Activated CD8-positive, alpha-beta memory T cell treated with anti-CD3 and anti-CD28 coated beads for 48 hours (primary cell): ENCODE data around the gene PPID.
"Not testable (repeated sequence)": the region's sequence is repeated elsewhere in the genome, so short reads cannot be mapped to it uniquely, and the experiment has no call there.

ENCODE experiments used
- DNase-seq, 3 experiments: peaks; one replicate each; pipeline ENCODE4 v3.0.0-alpha.2; 2020; ENCODE audit warnings: low read depth in 2 of 3, low spot score in 2 of 3

The PPID gene

DNA sequence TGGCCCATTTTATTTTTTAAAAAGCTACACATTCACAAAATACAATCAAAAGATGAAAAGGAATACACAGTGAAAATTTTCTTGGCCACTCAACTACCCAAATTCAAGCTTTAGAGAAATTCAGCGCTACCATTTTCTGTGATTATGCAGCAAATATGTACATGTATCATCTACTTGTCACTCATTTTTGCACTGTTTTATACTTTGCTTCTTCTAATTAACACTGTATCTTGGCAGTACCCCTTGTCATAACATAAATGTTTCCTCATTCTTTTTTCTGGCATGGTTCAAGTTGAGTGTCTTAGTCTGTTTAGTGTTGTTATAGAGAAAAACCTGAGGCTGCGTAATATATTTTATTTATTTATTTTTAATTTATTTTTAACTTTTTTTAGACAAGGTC, 15.7 kb upstream of the PPID start:
- DNase-seq: no peak

DNA sequence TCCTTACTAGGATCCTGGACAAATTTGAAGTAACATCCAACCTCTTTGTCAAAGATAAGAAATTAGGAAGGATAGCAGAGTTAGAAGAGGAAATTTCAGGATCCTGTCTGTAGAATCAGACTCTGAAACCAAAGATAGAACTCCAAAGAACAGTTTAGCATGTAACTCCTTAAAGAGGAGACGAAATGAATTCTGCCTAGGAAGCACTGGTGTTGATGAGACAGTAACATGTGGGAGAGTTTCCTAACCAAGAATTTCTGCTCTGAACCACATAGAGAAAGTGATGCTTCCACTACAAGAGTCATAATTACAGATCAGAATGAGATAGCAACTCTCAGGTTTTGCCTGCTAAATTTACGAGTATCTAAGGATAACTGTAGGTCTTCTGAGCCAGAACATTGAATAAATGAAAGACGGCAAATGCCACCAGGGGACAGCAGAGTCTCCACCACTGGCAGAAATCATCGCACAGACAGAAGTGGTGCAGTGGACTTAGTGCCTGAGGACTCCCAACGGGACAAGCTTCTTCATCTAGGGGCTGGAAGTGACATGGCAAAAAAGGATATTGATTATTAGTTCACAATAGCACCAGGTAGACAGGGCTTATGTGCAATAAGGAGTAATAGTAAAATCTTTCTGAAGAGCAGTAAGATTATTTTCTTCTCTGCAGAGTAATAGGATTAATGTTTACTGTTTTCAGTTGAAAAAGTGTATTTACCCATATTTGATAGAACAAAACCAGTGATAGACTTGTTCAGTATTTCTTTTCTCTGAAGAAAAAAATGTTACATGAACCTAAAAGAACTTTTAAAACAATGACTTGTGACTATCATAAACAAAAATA, 6.7 kb upstream of the PPID start:
- no peak for DNase-seq

- no peak for DNase-seq
Observed at GRCh38 chr4:158728236-158728635, 5.0 kb upstream of the PPID start.

DNA sequence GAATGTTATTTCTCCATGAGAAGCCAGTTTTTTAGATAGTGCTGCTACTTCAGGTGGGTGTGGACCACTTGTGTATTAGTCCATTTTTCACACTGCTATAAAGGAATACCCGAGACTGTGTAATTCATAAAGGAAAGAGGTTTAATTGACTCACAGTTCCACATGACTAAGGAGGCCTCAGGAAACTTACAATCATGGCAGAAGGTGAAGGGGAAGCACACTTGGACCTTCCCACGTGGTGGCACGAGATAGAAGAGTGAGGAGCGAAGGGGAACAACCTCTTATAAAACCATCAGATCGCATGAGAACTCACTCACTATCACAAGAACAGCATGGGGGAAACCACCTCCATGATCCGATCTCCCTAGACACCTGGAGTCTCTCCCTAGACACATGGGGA, 3.4 kb upstream of the PPID start:
- no peak for DNase-seq

- no peak for DNase-seq
Observed at GRCh38 chr4:158724637-158725036, 1.4 kb upstream of the PPID start.

- DNase-seq: no peak
Observed at GRCh38 chr4:158722291-158722916, 792 bp downstream of the PPID start.

DNA sequence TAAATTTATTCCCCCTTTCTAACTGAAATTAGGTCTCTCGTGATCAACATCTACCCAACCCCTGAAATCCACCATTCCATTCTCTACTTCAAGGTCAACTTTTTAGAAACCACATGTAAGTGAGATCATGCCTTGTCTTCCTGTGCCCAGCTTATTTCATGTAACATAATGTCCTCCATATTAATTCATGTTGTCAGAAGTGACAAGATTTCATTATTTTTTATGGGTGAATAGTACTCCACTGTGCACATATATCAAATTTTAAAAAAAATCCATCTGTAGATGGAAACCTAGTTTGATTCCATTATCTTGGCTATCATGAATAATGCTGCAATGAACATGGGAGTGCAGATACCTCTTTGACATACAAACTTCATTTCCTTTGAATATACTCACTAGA, 1.5 kb downstream of the PPID start:
- DNase-seq: no peak

- DNase-seq: no peak
Observed at GRCh38 chr4:158715802-158716201, 7.4 kb downstream of the PPID start.

- DNase-seq: no peak
Observed at GRCh38 chr4:158714937-158715336, 8.3 kb downstream of the PPID start.

- DNase-seq: not testable (repeated sequence)
Observed at GRCh38 chr4:158712622-158713021, 10.6 kb downstream of the PPID start.

GRCh38 chr4:158710814-158711213, 12.4 kb downstream of the PPID start:
- no peak for DNase-seq

GRCh38 chr4:158704274-158704673, 18.9 kb downstream of the PPID start:
- no peak for DNase-seq

- no peak for DNase-seq
Observed at GRCh38 chr4:158688813-158689212, 34.4 kb downstream of the PPID start.

DNA sequence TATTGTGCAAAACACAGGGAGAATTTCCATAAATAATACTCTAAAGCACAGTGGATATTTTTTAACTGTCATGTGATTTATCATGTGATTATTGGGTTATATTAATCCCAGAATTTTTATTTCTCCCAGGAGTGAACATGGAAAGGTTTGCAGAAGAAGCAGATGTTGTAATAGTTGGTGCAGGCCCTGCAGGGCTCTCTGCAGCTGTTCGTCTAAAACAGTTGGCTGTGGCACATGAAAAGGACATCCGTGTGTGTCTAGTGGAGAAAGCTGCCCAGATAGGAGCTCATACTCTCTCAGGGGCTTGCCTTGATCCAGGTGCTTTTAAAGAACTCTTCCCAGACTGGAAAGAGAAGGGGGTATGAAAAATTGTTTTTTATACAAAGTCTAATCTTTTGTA, 41.1 kb downstream of the PPID start:
- DNase-seq: no peak

DNA sequence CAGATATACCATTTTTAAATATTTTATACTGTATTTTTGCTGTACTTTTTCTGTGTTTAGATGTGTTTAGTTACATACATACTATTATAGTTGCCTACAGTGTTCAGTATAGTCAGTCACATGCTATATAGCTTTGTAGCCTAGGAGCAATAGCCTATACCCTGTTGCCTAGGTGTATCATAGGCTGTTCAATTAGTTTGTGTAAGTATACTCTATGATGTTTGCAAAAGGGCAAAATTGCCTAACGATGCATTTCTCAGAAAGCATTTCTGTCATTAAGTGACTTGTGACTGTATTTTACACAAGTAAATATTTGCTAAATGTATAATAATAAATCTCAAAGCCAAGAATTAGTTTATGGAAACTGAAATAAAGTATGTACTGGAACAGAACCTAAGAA, 41.6 kb downstream of the PPID start:
- DNase-seq: no peak

- no peak for DNase-seq
Observed at GRCh38 chr4:158678767-158679166, 44.4 kb downstream of the PPID start.

GRCh38 chr4:158676076-158676475, 47.1 kb downstream of the PPID start:
- no peak for DNase-seq

DNA sequence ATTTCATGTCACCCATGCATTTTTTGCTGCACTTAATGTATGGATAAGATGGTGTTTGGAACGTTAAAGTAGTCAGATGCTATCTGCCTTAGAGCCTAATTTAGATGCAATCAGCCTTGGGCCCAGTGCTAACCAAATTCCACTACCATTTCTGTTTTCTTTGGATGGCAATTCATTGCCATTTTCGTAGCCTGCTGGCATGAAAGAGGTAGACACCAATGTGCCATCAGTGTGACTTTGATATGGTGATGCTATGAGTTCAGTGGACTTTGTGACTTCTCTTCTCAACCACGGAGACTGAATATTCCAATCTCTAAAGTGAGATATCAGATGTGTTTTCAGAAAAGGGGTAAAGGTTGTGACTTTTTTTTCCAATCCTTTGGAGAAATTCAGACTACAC, 49.6 kb downstream of the PPID start:
- DNase-seq: no peak

- peak; percentile 83 to 95 (median 94) for DNase-seq
Observed at GRCh38 chr4:158671915-158672806, 51.0 kb downstream of the PPID start, which contains the start of gene ETFDH. ETFDH (plus strand) TSS chr4:158672296; CDS start chr4:158672457, 161 bp downstream.

- peak in 1 of 3 experiments; percentile 73 for DNase-seq
Observed at GRCh38 chr4:158671665-158671914, 51.6 kb downstream of the PPID start, which contains the start of gene C4orf46. C4orf46 (minus strand) TSS chr4:158671887; CDS start chr4:158671801, 86 bp downstream.

DNA sequence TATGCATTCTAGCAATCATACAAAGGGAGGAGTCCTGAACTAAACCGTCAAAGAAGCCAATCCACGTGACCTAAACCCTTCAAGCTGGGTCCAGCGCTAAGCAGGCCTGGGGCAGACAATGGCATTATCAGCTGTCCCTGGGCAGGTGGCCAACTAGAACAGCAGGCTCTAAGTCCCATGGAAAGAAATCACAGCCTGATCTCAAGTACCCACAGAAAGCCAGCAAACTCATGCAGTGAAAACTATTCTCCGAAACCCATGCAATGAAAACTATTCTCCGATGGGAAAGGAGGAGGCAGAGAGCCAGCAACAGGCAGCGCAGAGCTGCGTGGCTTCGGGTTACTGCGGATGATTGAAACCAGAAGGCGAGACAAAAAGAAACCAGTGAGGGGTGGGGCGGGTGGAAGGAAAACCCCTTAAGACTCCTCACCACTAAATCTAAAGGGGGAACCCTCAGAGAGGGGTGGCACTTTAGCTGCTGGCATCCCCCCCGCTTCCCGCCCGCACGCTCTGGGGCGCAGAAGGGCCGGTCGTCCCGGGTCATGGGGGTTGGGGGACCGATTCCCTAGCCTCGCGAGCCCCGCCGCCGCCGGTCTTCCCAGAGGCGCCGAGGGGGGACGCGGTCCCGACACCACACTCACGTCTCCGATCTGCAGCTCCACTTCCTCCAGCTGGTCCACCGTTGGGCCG, 52.1 kb downstream of the PPID start:
- DNase-seq: peak; percentile 39 to 43 (median 40)
